ENCODE measurements around the gene CAMTA2. TPM values are rescaled to one million over a fixed set of nuclear protein-coding genes. Genes with fewer than 3 reads are reported as not detected.

Gene CAMTA2
- total RNA-seq, 2 donors from 2014 or later = 17.1 to 48.8 TPM

DNA sequence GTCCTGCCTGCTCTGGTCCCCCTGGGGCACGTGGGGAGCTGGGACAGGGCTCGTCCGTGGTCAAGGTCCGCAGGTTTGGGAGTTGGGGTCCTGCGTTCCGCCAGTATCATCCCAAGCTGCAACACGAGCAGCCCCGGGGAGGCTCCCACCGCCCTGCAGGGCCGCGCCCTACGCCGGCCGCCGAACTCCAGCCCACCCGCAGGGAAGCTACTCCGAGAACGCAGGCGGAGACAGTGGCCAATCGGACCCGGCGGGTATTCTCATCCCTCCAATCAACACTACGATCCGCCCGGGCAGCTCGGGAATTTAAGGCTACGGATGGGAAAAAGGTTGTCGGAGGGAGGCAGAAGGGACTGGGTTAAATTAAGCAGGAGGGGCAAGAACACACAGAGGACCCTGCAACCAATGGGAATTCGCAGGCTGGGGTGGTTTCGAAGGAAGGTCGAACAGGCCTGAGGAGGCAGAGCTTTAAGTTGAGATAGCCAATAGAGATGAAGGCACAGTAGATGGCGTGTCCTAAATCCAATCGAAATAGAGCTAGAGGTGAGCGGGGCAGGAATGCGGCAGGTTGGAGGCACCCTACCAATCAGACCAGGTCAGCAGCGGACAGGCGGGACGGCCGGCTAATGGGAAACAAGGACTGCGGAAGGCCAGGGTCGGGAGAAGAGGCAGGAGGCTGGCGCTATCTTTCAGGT lies 20.5 kb downstream of the CAMTA2 start:
- DNase-seq (peak; percentile 98 to 100 (median 98)), ATAC-seq (peak; percentile 90)
- H3K4me1 ChIP-seq = peaks cover 23% of the 10 kb centered on the region
- intact Hi-C loops (cut with DNase I) = no loop called here
- H3K36me3 ChIP-seq (replicated peaks in 1 of 2; ENCODE audit: insufficient read depth in 1 of 2, low read depth in 2 of 2) = no peaks in the 10 kb centered on the region
- H3K27ac ChIP-seq = peak overlapping the region; percentile 89 to 98 (median 94)
- no peaks in the 10 kb centered on the region for H3K27me3 ChIP-seq
- TF ChIP-seq, protein P1, sequence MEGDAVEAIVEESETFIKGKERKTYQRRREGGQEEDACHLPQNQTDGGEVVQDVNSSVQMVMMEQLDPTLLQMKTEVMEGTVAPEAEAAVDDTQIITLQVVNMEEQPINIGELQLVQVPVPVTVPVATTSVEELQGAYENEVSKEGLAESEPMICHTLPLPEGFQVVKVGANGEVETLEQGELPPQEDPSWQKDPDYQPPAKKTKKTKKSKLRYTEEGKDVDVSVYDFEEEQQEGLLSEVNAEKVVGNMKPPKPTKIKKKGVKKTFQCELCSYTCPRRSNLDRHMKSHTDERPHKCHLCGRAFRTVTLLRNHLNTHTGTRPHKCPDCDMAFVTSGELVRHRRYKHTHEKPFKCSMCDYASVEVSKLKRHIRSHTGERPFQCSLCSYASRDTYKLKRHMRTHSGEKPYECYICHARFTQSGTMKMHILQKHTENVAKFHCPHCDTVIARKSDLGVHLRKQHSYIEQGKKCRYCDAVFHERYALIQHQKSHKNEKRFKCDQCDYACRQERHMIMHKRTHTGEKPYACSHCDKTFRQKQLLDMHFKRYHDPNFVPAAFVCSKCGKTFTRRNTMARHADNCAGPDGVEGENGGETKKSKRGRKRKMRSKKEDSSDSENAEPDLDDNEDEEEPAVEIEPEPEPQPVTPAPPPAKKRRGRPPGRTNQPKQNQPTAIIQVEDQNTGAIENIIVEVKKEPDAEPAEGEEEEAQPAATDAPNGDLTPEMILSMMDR (IDR thresholded peaks at IDR 0.05) = peak in 1 of 7 experiments; percentile 10
- TF ChIP-seq POLR2A (IDR thresholded peaks at IDR 0.05) = peak in 1 of 3 donors; percentile 23
- H3K4me3 ChIP-seq = peak overlapping the region; percentile 59 to 71
- 1% methylated on average over 27 to 42 of the region's 42 CpGs for WGBS, 2 donors
- H3K9me3 ChIP-seq = no peaks in the 10 kb centered on the region

DNA sequence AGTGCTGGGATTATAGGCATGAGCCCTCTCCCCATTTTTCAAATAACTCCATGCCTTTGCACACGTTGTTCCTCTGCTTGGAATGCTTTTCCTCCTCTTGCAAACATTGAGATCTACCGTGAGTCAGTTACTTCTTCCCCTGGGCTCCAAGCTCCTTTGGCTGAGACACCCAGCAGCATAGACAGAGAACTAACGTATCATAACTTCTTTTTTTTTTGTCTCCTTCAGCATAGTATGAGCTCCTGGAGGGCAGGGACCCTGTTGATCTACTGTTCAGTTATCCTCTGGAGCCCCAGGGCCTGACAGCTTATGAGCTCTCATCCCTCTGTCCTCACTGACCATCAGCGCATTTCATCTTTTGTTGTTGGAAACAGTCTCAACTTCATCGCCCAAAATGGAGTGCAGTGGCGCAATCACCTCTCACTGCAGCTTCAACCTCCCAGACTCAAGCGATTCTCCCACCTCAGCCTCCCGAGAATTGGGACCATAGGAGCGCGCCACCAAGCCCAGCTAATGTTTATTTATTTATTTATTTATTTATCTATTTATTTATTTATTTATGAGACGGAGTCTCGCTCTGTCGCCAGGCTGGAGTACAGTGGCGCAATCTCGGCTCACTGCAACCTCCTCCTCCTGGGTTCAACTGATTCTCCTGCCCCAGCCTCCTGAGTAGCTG lies 22.0 kb downstream of the CAMTA2 start:
- TF ChIP-seq, protein P1 (IDR thresholded peaks at IDR 0.05) = no peak
- TF ChIP-seq POLR2A (IDR thresholded peaks at IDR 0.05) = no peak
- ATAC-seq (no peak), DNase-seq (no peak)
- Histone ChIP-seq H3K4me3 (no peak overlapping the region), H3K4me1 (peaks cover 23% of the 10 kb centered on the region), H3K27me3 (no peaks in the 10 kb centered on the region), H3K36me3 (replicated peaks in 1 of 2; ENCODE audit: insufficient read depth in 1 of 2, low read depth in 2 of 2) (peaks cover 0 to under 1% of the 10 kb centered on the region in 2 donors), H3K27ac (peak overlapping the region in 3 of 4 donors; percentile 89 to 95 (median 94)), H3K9me3 (no peaks in the 10 kb centered on the region)
- intact Hi-C loops (cut with DNase I) = no loop called here
- WGBS, 2 donors = 91 to 94% methylated on average over 15 of the region's 15 CpGs

DNA sequence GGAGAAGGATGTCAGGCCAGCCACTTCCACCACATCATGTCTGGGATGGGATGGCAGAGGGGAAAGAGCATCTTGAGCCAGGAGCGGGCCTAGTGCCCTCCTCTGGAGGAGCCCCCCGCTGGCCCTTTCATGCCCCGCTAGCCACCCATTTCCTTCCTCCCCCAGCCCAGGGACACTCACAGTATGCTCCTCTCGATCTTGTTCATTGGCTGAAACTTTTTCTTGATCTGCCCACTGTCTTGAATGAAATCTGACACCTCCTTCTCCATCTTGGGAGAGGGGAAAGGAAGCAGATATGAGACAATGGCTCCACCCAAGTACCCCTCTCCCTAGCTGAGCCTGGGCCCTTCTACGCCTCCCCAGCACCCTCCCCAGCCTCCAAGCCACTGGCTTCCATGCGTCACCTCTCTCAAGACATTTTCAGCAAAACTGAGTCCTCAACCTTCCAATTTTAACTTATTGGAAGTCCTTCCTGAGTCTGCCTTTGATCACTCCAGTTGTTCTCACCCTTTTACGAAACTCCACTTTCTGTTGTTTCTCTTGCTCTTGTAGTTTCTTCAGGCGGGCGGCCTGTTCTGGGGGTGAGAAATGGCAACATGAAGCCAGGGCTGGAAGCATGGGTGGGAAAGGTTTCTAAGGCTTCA lies 27.1 kb downstream of the CAMTA2 start:
- Histone ChIP-seq H3K27ac (no peak overlapping the region), H3K27me3 (no peaks in the 10 kb centered on the region), H3K4me1 (no peaks in the 10 kb centered on the region), H3K4me3 (no peak overlapping the region), H3K36me3 (replicated peaks in 1 of 2; ENCODE audit: insufficient read depth in 1 of 2, low read depth in 2 of 2) (peaks cover 0 to 8% of the 10 kb centered on the region in 2 donors), H3K9me3 (no peaks in the 10 kb centered on the region)
- ATAC-seq = no peak
- WGBS, 2 donors = 80 to 90% methylated on average over 9 of the region's 9 CpGs
- intact Hi-C loops (cut with DNase I) = no loop called here
- no peak for DNase-seq
- TF ChIP-seq, protein P1 (IDR thresholded peaks at IDR 0.05) = no peak
- TF ChIP-seq POLR2A (IDR thresholded peaks at IDR 0.05) = no peak

DNA sequence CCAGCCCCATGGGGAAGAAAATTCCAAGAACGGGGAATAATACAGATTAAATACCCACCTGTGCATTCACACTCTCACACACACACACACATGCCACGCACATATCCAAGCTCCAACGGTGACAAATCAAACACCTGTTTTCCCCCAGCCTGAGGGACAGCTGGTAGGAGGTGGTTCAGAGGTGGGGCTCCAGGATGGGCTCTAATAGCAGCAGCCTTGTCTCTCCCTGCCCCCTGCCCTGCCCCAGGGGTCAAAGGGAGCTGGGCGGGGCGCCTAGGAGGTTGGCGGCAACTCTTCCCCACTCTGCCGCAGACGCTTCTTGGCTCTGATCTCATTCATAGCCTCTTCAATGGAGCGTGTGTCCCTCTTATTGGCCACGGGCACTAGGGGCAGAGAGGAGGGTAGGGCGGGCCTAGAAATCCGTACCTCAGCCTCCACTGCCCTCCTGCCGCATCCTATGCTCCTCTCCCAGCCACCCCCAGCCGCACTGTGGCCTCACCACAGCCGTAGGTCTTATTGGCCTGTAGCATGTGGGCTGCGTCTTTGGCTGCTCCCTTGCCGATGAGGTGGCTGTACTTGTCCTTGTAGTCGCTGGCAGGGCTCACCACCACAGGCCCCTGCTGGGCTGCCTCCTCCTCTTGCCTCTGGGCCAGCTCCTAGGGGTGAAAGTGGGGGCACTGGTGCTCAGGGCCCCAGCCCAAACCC lies 28.1 kb downstream of the CAMTA2 start:
- Histone ChIP-seq H3K4me1 (no peaks in the 10 kb centered on the region), H3K9me3 (no peaks in the 10 kb centered on the region), H3K27me3 (no peaks in the 10 kb centered on the region), H3K4me3 (no peak overlapping the region), H3K27ac (no peak overlapping the region), H3K36me3 (replicated peaks in 1 of 2; ENCODE audit: insufficient read depth in 1 of 2, low read depth in 2 of 2) (peaks cover 0 to 8% of the 10 kb centered on the region in 2 donors)
- WGBS, 2 donors = 85% methylated on average over 5 to 14 of the region's 18 CpGs
- intact Hi-C loops (cut with DNase I) = no loop called here
- no peak for DNase-seq
- TF ChIP-seq, protein P1 (IDR thresholded peaks at IDR 0.05) = no peak
- no peak for TF ChIP-seq POLR2A (IDR thresholded peaks at IDR 0.05)
- ATAC-seq = no peak

All from body of pancreas (tissue), 4 donors.